Measurements from ENCODE around the gene SORCS3. TPM values are rescaled to one million over a fixed set of nuclear protein-coding genes. Genes with fewer than 3 reads are reported as not detected.

The SORCS3 gene
- total RNA-seq, 1 experiment from 2014 or later = not detected

GRCh38 chr10:104989880-104990279 lies 348.8 kb downstream of the SORCS3 start:
- Histone ChIP-seq H3K27ac (ENCODE audit: low read length) (no peak overlapping the region), H3K9me3 (ENCODE audit: control insufficient read depth, insufficient read depth, low read depth, low read length) (no peaks in the 10 kb centered on the region), H3K36me3 (ENCODE audit: control insufficient read depth, insufficient read depth, low read length) (no peaks in the 10 kb centered on the region), H3K4me1 (ENCODE audit: control insufficient read depth, insufficient read depth, low read length) (no peaks in the 10 kb centered on the region), H3K4me3 (ENCODE audit: low read depth in 2 of 2, low read length in 2 of 2) (no peak overlapping the region), H3K27me3 (ENCODE audit: control insufficient read depth, insufficient read depth, low read length) (no peaks in the 10 kb centered on the region)
- BruUV-seq (replicated peaks) = no TSS peak
- TF ChIP-seq REST (IDR thresholded peaks at IDR 0.05; ENCODE audit: insufficient read depth in 1 of 2, low read depth in 2 of 2, low read length in 1 of 2) (no peak), POLR2AphosphoS5 (IDR thresholded peaks at IDR 0.05; ENCODE audit: low read depth, low read length) (no peak), TCF7L2 (IDR thresholded peaks at IDR 0.05; ENCODE audit: low read depth, low read length) (no peak), CTCF (IDR thresholded peaks at IDR 0.05) (no peak), SIN3A (IDR thresholded peaks at IDR 0.05; ENCODE audit: borderline replicate concordance, insufficient read depth, low read depth, low read length) (no peak)
- in situ Hi-C loops (cut with HindIII; ENCODE audit: low pct_unique_long_range_greater_than_20kb, low sequenced_read_pairs) = no loop called here
- DNase-seq (ENCODE audit: low read depth, low spot score) = no peak
- ATAC-seq = no peak
- intact Hi-C loops (cut with micrococcal nuclease; ENCODE audit: unreplicated experiment) = no loop called here
- CTCF ChIA-PET = no interaction called here
- POLR2A ChIA-PET = no interaction called here

GRCh38 chr10:104993085-104993484 lies 352.0 kb downstream of the SORCS3 start:
- H3K27ac ChIP-seq (ENCODE audit: low read length) = no peak overlapping the region
- no peaks in the 10 kb centered on the region; the same call in 1 of the 2 replicates for H3K27me3 ChIP-seq (ENCODE audit: control insufficient read depth, insufficient read depth, low read length)
- in situ Hi-C loops (cut with HindIII; ENCODE audit: low pct_unique_long_range_greater_than_20kb, low sequenced_read_pairs) = no loop called here
- H3K9me3 ChIP-seq (ENCODE audit: control insufficient read depth, insufficient read depth, low read depth, low read length) = no peaks in the 10 kb centered on the region
- H3K4me1 ChIP-seq (ENCODE audit: control insufficient read depth, insufficient read depth, low read length) = no peaks in the 10 kb centered on the region
- no peaks in the 10 kb centered on the region for H3K36me3 ChIP-seq (ENCODE audit: control insufficient read depth, insufficient read depth, low read length)
- H3K4me3 ChIP-seq (ENCODE audit: low read depth in 2 of 2, low read length in 2 of 2) = no peak overlapping the region
- ChIA-PET CTCF (no interaction called here), POLR2A (no interaction called here)
- DNase-seq (ENCODE audit: low read depth, low spot score) (no peak), ATAC-seq (no peak)
- BruUV-seq (replicated peaks) = no TSS peak
- no peak for TF ChIP-seq REST (IDR thresholded peaks at IDR 0.05; ENCODE audit: insufficient read depth in 1 of 2, low read depth in 2 of 2, low read length in 1 of 2)
- no peak for TF ChIP-seq CTCF (IDR thresholded peaks at IDR 0.05)
- TF ChIP-seq SIN3A (IDR thresholded peaks at IDR 0.05; ENCODE audit: borderline replicate concordance, insufficient read depth, low read depth, low read length) = no peak
- TF ChIP-seq POLR2AphosphoS5 (IDR thresholded peaks at IDR 0.05; ENCODE audit: low read depth, low read length) = no peak
- no peak for TF ChIP-seq TCF7L2 (IDR thresholded peaks at IDR 0.05; ENCODE audit: low read depth, low read length)
- intact Hi-C loops (cut with micrococcal nuclease; ENCODE audit: unreplicated experiment) = no loop called here
